Effector CD4-positive, alpha-beta T cell (primary cell): ENCODE data around the gene KATNIP.
"Not testable (repeated sequence)": the region's sequence is repeated elsewhere in the genome, so short reads cannot be mapped to it uniquely, and the experiment has no call there.

Experiments used
- DNase-seq: peaks from one replicate; pipeline ENCODE4 v3.0.0-alpha.2; 2020

The KATNIP gene

DNA sequence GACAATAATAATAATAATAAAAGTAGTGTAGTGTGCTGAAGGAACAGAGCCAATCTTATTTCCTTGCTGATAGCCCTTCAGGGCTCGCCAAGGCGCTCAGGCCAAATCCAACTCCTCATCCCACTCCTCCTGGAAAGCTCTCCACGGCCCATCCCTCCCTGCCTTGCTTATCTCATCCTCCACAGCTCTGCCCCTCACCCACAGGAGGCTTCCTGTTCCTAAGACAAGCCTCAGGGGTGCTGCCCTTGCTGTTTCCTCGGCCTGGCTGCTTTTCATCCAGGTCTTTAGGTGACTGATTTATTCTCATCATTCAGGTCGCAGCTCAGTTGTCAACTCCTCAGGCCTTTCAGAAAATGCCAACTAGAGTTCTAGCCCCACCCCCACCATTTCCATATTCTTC is 11.4 kb upstream of the KATNIP start:
- no peak for DNase-seq

DNA sequence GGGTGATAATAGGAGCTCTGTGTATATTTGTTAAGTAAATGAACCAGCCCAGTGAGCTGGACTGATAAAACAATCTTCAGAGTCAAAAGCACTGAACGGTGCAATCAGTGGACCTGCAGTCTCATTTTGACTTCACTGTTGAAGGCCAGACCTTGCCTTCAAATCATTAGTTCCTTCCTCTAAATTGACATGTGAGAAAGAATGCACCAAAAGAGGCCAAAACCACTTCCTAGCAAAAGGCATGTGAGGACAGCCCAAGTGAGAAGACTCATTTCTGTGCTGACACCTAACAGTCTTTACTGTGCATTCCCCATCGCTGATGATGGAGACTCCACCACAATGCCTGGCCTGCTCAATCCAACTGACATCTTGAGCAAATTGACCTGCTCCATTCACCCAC is 10.8 kb upstream of the KATNIP start:
- no peak for DNase-seq

- DNase-seq: no peak
Measured at GRCh38 chr16:27539636-27540035, 10.3 kb upstream of the KATNIP start.

DNA sequence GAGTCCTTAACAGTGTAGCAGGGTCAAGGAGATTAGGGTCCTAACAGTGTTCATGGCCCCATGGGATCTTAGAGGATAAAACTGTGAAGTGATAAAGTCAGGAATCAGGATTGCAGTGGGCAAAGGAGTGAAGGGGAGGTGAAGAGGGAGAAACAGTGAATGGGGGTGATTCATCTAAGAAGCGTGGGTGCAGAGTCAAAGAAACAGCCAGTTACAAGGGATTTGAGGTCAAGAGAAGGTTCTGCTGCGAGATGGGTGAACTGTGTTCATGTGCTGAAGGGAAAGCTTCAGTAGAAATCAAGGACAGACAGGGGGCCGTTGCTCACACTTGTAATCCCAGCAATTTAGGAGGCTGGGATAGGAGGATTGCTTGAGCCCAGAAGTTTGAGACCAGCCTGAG is 6.1 kb upstream of the KATNIP start:
- DNase-seq: no peak

DNA sequence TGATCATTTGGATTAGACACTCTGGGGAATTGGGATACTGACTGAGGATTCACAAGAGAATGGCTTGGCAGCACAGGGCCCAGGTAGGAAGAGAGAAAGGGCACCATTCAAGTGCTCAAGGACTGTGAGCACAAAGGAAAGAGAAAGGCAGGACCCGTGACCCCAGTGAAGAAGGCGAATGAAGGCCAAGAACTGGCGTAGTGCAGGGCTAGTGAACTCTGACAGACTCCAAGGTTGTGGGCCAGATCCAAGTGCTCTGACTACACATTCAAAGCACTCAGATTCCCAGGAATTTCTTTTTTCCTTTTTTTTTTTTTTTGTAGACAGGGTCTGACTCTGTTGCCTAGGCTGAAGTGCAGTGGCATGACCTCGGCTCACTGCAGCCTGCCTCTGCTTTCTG is 5.3 kb upstream of the KATNIP start:
- no peak for DNase-seq

GRCh38 chr16:27547134-27547533 is 2.8 kb upstream of the KATNIP start:
- no peak for DNase-seq

- no peak for DNase-seq
Measured at GRCh38 chr16:27547851-27548250, 2.1 kb upstream of the KATNIP start.

DNA sequence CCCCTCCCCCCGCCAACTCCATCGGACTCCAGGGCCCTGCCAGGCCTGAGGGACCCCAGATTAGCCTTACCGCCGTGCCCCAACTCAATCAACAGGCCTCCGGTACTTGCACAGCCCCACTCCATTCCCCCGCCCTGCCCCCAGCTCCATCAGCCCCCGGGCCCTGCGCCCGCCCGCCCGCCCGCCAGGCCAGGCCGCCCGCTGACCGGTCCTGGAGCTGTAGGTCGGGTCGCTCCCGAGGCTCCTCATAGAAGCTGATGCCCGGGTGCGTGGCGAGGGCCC is 539 bp upstream of the KATNIP start:
- no peak for DNase-seq

DNA sequence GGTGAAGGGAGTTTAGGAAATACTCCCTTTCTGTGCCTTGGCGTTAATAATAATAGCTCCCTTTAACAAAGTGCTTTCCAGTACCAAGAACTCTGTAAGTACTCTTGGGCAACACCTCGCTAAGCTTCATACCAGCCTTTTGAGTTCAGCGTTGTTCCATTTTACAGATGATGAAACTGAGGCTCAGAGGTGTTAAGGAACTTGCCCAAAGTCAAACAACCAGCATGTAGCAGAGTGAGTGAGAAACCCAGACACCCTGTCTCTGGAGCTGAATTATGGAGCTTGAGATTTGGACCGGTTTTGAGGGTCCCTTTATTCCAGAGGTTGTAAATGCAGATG is 607 bp downstream of the KATNIP start:
- no peak for DNase-seq

- DNase-seq: no peak
Measured at GRCh38 chr16:27551036-27551435, 1.1 kb downstream of the KATNIP start.

DNA sequence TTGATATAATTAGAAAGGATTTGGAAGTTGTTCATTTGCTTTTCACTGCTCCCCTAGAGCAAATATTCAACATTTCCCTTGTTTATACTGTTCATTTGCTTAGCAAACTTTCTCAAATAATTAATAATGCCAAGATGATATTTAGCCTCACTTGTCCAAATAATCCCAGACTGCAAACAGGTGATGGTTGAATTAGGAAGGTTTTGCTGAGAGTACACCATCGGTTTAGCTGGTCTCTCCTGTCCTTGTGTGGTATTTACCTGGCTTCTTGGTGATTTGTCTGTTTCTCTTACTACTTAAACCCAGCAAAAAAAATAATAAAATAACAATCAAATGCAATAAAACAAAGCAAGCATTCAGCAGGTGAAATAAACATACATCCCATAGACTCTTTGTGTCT is 6.5 kb downstream of the KATNIP start:
- no peak for DNase-seq

DNA sequence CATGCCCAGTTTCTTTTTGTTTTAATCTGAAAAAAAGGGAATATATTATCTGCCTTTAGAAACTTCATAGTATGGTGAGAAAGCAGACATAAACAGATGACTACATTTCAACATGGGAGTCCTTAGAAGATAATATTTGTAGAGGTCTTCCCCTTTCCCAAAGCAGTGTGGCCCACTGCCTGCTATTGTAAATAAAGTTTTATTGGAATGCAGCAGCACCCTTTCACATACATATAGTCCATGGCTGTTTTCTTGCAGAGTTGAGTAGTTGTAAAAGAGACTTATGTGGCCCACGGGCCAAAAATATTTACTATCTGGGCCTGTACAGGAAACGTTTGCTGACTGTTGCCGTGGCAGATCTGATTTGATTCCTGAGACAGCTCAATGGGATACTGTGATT is 8.5 kb downstream of the KATNIP start:
- DNase-seq: no peak

DNA sequence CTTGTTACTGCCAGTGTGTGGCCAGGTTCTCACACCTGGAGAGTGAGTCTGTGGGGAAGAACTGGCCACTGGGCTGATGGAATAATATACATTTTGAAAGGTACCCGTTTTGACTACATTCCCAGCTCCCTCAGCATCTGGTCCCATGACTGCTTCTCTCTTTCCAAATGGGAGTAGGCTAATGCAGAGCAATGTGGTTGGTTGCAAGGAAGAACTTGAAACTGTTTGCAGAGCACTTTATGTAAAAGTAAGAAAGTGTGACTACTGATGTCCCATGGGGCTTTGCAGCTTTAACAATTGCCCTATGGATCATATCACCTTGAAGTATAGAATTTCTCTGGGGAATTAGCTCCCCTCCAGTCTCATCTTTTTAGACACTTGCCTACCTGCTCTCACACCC is 9.0 kb downstream of the KATNIP start:
- no peak for DNase-seq

DNA sequence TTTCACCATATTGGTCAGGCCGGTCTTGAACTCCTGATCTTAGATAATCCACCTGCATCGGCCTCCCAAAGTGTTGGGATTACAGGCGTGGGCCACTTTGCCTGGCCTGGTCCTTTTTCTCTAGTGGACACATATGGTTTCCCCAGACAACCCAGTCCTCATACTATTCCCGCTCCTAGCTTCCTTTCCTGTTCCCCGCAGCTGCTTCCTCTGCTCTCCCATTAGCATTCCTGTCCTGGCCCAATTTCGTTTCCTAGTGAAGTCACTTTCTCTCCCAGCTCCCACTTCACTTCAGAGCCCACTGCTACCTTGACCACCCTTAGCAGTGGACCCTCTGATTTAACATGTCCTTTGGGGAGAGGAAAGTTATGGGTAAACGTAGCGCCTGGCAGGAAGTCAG is 11.3 kb downstream of the KATNIP start:
- DNase-seq: no peak

GRCh38 chr16:27564224-27564623 is 14.3 kb downstream of the KATNIP start:
- DNase-seq: no peak

- DNase-seq: no peak
Measured at GRCh38 chr16:27566417-27566816, 16.5 kb downstream of the KATNIP start.

GRCh38 chr16:27568077-27568476 is 18.1 kb downstream of the KATNIP start:
- DNase-seq: no peak

DNA sequence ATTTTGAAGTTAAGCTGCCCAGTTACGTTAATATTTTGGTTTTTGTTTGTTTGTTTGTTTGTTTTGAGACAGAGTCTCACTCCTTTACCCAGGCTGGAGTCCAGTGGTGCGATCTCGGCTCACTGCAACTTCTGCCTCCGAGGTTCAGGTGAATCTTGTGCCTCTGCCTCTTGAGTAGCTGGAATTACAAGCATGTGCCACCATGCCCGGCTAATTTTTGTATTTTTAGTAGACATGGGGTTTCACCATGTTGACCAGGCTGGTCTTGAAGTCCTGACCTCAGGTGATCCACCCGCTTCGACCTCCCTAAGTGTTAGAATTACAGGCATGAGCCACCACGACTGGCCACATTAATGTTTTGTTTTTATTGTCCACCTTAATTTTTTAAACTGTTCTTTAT is 21.0 kb downstream of the KATNIP start:
- DNase-seq: not testable (repeated sequence)

- no peak for DNase-seq
Measured at GRCh38 chr16:27571433-27572326, 21.7 kb downstream of the KATNIP start.

- DNase-seq: no peak
Measured at GRCh38 chr16:27572711-27573110, 22.8 kb downstream of the KATNIP start.

- no peak for DNase-seq
Measured at GRCh38 chr16:27576729-27577128, 26.8 kb downstream of the KATNIP start.

GRCh38 chr16:27579087-27579980 is 29.4 kb downstream of the KATNIP start:
- no peak for DNase-seq

GRCh38 chr16:27582883-27583282 is 32.9 kb downstream of the KATNIP start:
- DNase-seq: no peak

- DNase-seq: no peak
Measured at GRCh38 chr16:27583634-27584033, 33.7 kb downstream of the KATNIP start.
